GM19395 (cell line): ENCODE measurements around the gene FRK.
A peak's percentile ranks its signal among the peaks of the same experiment; 100 is the strongest.

Experiments used
- ATAC-seq: cut with Tn5 transposase; IDR thresholded peaks from one replicate; pipeline ENCODE4 v1.9.1; 2021; ENCODE audit warnings: mild to moderate bottlenecking, moderate library complexity; ENCODE audit not compliant: unreplicated experiment

The FRK gene

DNA sequence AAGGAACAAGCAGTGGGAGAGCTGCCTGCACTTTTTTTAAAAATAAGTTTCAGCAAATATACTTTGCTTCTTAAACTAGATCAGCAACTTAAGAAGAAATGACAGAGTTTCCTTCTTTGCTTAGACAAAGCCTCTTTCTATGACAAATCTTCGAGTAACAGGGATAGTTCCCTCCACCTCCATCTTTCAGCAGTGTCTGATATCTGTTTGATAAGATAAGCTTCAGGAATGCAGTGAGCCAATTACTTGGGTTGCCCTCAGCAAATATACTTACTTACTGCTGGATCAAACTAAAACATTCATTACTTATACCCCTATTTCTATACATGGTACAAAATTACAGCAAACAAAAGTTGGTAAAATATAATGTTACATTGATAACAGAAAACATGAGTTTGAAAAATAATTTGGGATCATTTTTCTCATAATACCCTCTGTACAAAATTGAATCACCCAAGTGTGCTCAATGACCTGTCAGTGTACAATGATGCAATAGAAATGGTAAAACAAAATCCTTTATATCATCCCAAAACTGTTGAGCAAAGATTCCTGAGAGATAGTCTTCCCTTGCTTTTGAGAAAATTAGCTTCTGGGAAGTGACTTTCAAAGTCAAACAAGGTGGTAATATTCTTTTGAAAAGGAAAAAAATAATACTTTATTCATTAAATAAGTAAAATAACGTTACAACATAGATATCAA lies 24.5 kb downstream of the FRK start:
- no peak for ATAC-seq

DNA sequence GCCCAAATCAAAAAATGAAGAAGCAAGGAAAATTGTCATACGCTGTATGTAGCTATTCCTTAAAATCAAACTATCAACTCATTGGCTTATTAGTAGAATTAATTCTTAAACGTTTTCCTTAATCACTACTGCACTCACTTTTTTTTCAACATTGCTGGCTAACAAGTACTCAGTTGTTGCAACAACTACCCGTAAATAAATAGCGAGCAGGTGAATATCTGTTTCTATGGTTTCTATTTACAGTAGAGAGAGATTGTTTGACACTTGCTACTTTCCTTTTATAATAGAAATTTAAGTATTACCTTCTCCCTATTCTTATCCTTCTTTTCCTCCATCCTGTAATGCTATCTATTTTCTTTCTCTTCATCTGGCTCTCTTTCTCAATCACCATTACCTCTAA lies 25.1 kb downstream of the FRK start:
- ATAC-seq = no peak

DNA sequence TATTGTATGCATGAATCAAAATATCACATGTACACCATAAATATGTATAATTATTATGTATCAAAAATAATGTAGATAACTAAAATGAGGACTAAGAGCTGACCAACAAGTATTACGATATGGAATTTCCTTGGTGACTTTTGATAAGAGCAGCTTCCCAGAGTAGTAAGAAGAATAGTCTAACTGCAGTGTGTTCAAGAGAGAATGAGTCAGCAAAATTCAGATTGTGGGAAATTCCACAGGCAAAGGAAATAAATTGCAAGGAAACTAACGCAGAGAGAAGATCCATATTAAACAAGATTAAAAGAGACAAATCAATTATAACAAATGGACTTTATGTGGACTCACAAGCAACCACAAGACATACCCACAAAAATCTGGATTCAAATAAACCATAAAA lies 26.4 kb downstream of the FRK start:
- no peak for ATAC-seq

DNA sequence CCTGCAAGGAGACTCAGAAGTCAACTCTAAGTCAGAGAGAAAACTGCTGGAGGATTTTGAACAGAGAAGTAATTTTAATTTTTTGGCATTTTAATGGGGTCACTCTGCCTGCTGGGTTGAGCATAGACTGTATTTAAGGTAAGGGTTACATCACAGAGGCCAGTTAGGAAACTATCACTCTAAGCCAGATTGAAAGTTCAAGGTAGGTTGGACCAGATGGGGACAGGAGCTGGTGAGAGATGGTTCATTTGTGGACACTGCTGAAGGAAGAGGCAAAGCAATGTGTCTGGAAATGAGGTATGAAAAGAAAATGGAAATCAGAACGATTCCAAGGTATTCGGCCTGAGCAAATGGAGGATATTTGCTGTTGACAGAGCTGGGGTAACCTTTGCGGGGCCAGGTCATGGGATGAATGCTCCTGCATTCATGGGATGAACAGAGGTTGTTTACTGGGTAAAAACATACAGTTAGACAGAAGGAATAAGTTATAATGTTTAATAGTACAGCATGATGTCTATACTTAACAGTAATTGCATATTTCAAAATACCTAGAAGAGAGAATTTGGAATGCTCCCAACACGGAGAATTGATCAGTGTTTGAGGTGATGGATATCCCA lies 26.9 kb downstream of the FRK start:
- ATAC-seq = no peak

DNA sequence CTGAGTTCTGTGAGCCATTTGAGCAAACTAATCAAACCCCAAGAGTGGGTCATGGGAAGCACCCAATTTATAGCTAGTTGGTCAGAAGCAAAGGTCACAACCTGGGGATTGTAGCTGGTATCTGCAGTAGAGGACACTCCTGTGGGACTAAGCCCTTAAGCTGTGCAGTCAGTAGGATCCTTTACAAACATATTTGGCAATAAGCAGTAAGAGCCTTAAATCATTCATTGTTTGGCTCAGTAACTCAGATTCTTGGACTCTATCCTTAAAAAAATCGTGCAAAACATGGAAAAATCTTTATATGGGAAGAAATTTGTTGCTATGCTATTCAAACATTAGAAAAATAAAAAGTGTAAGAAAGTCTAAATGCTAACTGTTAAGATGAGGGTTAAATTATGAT lies 29.9 kb downstream of the FRK start:
- ATAC-seq = no peak

DNA sequence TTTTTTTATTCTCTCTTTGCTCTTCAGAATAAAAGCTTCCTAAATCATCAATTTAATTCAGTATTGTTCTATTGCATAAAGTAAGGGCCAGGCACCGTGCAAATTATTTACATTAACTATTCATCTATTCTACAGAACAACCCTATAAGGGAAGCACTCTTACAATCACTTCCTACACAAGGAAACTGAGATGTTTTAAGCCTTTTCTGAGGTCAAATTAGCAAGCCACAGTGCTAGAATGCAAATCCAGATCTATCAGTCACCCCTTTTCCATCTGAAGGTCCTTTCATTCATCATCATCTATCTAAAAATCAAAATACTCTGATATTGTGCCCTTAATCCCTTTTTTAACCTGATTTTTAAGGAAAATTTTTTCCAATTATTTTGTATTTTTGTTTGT lies 31.2 kb downstream of the FRK start:
- peak; percentile 63 for ATAC-seq

DNA sequence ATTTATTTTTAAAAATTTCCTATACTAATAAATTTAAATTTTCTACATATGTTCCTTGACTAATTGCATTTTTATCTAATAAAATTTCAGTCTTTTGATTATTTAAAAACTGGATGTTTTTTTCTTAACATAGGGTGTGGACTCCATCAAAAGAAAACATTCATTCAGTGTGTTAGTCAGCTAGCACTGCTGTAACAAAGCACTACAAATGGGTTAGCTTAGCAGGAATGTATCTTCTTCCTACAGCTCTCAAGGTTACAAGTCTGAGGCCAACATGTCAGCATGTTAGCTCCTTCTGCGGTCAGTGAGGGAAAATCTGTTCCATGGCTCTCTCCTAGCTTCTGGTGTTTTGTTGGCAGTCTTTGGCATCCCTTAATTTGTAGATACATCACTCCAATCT lies 32.5 kb downstream of the FRK start:
- ATAC-seq = no peak

DNA sequence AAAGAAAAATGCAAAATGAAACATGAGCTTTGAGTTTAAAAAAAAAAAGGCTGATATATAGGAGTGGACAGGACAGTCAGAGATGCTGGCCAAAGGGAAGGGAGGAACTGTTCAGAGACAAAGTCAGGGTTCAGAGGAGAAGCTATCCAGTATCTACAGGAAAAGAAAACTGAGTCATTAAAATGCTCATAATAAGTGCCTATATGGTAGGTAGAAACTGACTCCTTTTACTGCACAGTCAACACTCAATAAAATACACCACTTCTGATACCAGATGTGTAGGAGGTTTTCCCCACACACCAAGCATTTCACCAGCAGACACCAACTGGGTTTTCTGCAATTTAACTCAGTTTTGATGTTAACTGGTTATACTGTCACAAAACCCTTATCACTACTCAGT lies 32.9 kb downstream of the FRK start:
- ATAC-seq = peak; percentile 55

DNA sequence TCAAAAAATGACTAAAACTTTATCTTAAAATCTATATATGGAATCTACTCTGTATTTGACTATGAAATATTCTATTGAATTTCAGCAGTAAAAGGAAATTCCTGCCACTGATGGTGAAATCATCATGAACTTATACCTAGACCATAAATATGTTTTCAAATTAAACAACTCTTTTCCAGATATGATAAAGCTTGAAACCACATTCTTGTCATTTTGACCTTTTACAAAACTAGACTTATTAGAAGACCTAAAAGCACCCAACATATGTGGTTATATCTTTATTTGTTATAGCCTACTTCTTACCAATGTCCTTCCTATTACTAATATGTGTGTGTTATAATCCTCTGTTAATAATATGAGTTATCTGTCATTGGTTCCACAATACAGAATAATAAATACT lies 35.3 kb downstream of the FRK start:
- no peak for ATAC-seq

DNA sequence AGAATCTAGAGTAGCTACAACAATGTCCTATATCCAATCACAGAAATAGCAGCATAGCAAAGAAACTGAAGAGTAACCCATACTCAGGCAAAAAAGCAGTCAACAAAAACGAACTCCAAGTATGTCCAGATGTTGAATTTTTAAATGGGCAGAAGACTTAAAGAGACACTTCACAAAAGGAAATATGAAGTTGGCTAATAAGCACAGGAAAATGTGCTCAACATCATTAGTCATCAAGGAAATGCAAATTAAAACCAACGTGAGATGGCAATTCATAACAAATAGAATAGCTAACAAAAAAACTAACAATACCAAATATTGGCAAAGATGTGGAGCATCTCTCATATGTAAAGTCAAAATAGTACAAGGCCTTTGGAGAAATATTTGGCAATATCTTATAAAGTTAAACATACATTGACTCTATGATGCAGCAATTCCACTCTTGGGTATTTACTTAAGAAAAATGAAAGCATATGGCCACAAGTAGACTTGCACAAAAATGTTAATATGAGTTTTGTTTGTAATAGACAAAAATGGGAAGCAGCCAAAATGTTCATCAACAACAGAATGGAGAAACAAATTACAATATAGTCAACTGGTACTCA lies 37.7 kb downstream of the FRK start:
- ATAC-seq = no peak

DNA sequence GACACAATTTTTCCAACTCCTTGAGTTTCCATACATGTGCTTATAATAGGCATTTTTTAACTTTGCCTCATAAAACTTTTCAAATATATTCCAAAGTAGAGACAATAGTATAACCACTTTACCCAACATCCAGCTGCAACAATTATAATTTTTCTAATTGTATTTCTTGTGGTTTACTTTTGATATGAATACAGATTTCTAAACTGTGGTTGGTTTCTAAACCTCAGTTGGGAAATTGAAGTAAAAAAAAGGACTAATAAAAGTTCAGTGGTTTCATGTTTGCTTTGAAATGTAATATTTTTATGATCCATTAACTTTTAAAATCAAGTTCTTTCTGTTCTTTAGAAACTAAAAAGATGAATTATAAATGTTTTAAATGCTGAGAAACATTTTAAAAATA lies 40.0 kb downstream of the FRK start:
- no peak for ATAC-seq

DNA sequence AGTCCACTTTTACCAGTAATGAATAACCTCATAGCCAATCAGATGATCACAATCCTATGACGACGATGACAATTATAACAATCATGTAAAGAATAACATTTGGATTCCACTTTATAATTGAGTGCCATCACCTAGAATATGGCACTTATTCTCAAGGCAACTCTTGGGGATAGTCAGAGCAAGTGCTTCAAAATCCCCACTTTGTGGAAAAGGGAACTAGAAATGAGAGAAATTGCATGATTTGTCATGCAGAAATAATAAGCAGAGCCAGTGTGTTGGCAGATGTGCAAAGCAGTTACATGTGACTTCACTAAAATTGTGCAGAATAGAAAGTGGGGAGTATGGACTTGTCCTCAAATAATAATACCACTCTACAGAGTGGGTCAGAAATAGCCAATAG lies 41.3 kb downstream of the FRK start:
- peak; percentile 73 for ATAC-seq

DNA sequence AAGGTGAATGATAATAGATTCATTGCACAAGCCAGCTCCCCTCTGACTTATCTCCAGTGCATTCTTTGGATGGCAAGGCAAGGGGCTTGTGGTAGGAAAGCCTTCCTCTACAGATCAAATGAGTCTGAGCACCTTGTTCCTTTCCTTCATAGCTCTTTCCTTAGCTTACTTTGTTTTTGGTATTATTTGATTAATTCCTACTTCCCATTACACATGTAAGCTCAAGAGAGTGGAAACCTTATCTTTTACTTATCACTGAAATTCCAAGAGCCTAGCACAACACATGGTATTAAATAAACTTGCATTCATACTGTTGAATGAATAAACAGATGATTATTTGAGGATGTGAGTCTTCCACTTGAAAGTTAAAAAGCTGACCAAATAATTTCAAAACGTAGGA lies 41.7 kb downstream of the FRK start:
- ATAC-seq = peak; percentile 2

DNA sequence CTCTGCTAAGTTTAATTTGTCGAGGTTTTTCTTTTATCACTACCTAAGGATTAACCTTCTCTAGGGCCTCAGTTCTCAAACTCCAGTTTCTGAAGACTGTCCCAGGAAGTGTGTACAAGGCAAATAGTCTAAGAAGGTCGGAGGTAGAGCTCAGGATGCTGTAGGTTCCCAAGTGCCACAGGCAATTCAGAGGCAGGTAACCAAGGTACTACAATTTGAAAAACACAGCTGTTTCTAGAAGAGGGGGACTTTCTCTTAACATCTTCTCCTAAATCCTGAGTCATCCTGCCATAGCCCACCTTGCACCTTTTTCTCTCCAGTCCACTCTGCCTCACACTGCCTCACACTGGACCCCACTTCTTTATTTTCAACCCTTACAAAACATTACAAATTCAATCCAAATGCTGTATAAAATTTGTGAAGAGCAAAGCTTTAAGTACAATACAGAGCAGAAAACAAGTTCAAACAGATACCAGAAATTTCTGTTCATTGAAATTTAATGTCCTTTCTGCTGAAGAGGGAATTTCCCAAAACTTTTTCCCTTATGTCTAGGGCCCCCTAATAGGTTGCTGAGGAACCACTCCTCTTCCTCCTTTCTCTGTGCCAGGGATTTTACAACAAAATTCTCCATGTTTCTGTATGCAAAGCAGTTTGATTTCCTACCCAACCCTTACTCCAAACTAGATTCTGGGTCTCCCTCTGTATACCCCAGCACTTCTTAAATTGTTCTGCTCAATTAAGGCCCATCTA lies 43.0 kb downstream of the FRK start:
- peak; percentile 9 for ATAC-seq

DNA sequence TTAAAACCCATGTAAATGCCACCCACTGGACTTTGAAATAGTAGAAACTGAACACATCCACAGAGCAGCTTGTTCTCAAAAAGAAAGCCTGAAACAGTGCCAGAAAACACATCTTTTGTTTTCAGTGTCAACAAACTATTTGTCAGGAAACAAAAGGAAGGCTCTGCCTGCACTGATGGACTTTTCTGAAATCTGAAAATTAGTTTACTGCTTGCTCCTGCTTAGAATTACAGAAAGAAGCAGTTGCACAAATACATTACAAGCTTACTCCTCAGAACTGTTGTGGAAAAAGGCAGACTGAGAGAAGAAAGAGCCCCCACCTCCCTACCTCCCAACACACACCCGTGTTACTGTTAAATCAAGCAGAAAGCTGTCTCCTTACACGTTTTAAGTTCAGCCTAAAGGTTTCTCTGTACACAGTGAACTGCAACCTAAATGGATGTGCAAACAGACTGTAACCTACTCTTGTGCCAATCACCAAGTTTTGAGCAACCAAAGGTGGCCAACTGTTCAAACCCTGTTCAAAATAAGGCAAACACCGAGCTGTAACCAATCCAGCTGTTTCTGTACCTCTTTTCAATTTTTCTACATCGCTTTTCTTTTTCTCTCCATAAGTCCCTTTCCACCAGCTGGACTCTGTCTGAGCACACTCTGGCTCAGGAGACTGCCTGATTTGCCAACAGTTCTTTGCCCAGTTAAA lies 43.7 kb downstream of the FRK start:
- peak; percentile 27 for ATAC-seq

DNA sequence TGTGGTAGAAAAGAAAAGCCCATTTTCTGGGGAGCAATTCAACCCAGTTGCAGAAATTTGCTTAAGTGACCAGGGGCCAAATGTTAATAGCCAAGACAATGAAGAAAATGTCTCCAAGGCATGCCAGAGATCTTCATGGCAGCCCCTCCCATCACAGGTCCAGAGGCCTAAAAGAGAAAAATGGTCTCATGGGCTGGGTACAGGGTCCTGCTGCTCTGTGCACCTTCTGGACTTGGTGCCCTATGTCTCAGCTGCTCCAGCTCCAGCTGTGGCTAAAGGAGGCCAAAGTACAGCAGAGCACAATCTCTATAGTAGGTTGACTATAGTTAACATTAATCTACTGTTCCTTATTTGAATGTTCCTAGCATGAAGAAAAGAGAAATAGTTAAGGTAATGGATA lies 44.7 kb downstream of the FRK start:
- no peak for ATAC-seq

DNA sequence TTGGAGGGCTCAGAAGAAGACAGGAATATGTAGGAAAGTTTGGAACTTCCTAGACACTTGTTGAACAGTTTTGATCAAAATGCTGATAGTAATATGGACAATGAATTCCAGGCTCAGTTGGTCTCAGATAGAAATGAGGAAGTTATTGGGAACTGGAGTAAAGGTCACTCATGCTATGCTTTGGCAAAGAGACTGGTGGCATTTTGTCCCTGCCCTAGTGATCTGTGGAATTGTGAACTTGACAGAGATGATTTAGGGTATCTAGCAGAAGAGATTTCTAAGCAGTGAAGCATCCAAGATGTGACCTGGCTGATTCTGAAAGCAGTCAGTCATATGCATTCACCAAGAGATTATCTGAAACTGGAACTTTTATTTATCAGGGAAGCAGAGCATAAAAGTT lies 45.1 kb downstream of the FRK start:
- ATAC-seq = no peak

DNA sequence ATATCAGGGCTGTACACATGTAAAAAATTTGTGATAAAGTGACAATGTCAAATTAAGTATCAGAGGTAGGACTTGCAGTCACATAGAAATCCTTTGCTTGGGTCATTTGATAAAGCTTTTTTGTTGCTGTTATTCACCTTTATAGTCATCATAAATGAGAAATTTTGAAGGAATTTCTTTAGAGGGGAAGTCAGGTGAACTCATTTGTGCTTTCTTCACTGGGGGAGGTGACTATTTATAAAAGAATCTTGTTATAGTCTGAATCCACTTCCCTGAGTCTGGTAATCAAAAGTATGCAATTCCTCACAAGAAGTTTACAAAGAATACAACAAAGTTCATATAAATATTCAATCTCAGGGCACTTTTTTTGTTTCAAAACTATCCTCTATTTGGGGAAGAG lies 47.7 kb downstream of the FRK start:
- no peak for ATAC-seq

DNA sequence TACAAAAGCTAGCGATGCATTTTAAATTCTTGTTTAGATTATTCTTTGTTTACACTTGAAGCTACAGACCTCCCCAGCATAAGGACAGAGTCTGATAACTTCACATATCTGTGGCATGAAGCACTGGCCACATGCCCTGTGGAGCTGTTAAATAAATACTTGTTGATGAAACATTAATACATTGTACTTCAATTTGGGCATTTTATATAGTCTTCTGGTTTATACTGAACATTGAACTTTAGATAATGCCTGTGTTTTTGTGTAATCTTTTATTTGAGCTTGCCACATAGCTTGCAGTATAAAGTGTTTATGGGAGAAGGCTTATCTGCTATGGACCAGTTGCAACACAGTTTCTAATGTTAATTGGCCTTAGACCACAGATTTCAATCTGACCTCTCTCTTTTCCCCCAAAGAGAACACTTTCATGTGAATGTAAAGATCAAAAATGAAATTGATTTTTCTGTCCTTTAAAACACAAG lies 48.2 kb downstream of the FRK start:
- no peak for ATAC-seq

DNA sequence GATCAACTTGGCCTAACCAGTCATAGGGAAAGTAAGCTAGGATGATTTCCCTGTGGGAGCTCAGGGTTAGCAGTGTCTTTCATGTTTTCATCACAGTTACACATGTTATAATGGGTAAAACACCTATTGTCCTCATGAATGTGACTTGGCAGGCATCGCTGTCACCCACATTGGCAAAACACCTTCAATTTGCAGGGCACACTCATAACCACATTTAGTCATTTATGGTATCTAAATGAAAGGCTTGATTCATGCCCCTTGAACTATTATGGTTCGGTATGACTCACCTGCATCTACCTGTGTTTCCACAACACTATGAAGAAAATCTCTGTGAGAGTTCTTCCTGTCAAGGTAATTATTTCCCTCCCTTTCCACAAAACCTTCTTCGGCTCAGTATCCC lies 49.2 kb downstream of the FRK start:
- ATAC-seq = peak; percentile 47

DNA sequence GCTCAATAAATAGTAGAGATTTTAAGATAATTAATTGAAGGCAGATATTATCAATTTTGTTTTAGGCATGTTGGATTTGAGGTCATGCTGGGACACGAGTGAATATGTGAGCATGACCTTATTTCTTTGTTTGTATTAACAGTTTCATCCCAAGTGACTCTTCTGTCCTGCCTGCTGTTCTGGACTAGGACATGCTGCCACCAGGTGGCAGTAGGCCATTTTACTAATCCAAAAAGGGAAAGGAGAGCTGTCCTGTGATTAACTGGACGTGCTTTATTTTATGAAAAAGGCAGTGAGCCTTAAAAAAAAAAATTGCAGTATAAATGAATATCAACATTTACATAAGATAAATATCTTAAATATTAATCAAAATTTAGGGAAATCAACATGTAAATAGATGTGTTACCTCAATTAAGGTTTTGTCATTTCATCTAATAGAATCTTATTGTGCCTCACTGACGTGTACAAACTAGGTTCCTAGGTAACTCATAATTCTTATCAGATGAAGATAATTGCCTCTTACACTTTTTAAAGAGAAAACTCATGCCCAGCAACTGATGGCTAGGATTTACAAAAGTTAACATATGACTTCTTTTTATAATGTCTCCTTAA lies 49.8 kb downstream of the FRK start:
- ATAC-seq = peak; percentile 48
